Upper lobe of left lung (tissue), 4 donors: ENCODE measurements around the gene MANSC1.

Experiments
- EP300 ChIP-seq, 4 donors: sonication (generic); formaldehyde crosslinking; IDR thresholded peaks; one replicate each; pipeline ENCODE4 v1.5.1; 2017; ENCODE audit warnings: antibody characterized with exemption in 4 of 4, control low read depth in 2 of 4
- POLR2A ChIP-seq, 4 donors: fragments of 450-650 bp; IDR thresholded peaks; one replicate each; pipeline ENCODE4 v1.5.1; 2016 to 2017; ENCODE audit warnings: antibody characterized with exemption in 4 of 4, mild to moderate bottlenecking in 2 of 4
- POLR2AphosphoS5 ChIP-seq, 2 donors: sonication (generic); formaldehyde crosslinking; IDR thresholded peaks; one replicate each; pipeline ENCODE4 v1.5.1; 2017; ENCODE audit warnings: antibody characterized with exemption in 2 of 2
- TF ChIP-seq, protein P1 (sequence below), 6 experiments: fragments of 450-650 bp in 4 of 6; fragments of 200-600 bp in 2 of 6; sonication (generic) in 2 of 6; IDR thresholded peaks; one replicate each; pipeline ENCODE4 v1.5.1; 2016 to 2019; ENCODE audit warnings: antibody characterized with exemption in 6 of 6

DNA sequence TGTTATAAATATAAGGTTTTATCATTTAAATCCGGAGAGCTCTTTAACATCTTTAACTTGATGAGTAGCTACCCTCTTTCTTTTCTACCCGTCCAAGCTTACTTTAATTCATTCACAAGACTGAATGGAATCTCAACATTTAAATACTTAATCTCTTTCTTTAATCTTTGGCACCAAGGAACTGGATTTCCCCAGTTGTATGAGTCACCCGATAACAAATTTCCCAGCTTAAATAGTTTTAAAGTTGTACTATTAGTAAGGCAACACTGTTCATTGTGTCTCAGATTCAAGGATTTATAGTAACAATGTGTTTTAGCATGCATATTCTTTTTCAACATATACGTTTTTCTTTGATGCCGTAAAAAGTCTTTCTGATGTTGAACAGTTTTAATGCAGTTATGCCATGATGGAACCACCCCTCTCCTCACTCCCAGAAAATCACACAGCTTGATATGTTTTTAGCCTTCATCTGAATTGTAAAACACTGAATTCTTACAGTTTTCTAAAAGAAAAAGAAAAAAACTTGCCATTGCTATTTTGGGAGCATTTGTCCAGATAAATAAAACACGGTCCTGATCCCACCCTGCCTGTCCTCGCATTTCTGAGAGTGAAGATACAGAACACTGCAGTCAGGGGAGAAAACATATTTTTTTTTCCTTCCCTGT lies 67.1 kb downstream of the MANSC1 start:
- TF ChIP-seq POLR2A (IDR thresholded peaks at IDR 0.05) (no peak), EP300 (IDR thresholded peaks at IDR 0.05) (no peak), POLR2AphosphoS5 (IDR thresholded peaks at IDR 0.05) (no peak)
- TF ChIP-seq, protein P1, sequence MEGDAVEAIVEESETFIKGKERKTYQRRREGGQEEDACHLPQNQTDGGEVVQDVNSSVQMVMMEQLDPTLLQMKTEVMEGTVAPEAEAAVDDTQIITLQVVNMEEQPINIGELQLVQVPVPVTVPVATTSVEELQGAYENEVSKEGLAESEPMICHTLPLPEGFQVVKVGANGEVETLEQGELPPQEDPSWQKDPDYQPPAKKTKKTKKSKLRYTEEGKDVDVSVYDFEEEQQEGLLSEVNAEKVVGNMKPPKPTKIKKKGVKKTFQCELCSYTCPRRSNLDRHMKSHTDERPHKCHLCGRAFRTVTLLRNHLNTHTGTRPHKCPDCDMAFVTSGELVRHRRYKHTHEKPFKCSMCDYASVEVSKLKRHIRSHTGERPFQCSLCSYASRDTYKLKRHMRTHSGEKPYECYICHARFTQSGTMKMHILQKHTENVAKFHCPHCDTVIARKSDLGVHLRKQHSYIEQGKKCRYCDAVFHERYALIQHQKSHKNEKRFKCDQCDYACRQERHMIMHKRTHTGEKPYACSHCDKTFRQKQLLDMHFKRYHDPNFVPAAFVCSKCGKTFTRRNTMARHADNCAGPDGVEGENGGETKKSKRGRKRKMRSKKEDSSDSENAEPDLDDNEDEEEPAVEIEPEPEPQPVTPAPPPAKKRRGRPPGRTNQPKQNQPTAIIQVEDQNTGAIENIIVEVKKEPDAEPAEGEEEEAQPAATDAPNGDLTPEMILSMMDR (IDR thresholded peaks at IDR 0.05) = no peak
